Stomach (tissue), 4 donors: ENCODE results near the gene DCAKD.

Experiments used
- CTCF ChIP-seq, 7 experiments: fragments of 450-650 bp in 4 of 7; fragments of 200-600 bp in 3 of 7; sonication (generic) in 3 of 7; IDR thresholded peaks; one replicate each; pipeline ENCODE4 v1.5.1; 2016 to 2019; ENCODE audit warnings: antibody characterized with exemption in 7 of 7, control low read depth in 2 of 7, mild to moderate bottlenecking in 1 of 7
- POLR2A ChIP-seq, 4 donors: fragments of 450-650 bp; IDR thresholded peaks; one replicate each; pipeline ENCODE4 v1.6.1; 2016; ENCODE audit warnings: antibody characterized with exemption in 4 of 4, control low read depth in 2 of 4, mild to moderate bottlenecking in 1 of 4, moderate library complexity in 1 of 4
- POLR2AphosphoS5 ChIP-seq, 3 donors: sonication (generic); formaldehyde crosslinking; IDR thresholded peaks; one replicate each; pipeline ENCODE4 v1.6.1; 2016; ENCODE audit warnings: antibody characterized with exemption in 3 of 3

GRCh38 chr17:45032174-45032541 lies 19.3 kb downstream of the DCAKD start:
- TF ChIP-seq CTCF (IDR thresholded peaks at IDR 0.05) = no peak
- no peak for TF ChIP-seq POLR2AphosphoS5 (IDR thresholded peaks at IDR 0.05)
- no peak for TF ChIP-seq POLR2A (IDR thresholded peaks at IDR 0.05)
